Sigmoid colon (tissue), 7 donors: ENCODE measurements around the gene MACROD2. TPM values are rescaled to one million over a fixed set of nuclear protein-coding genes. Genes with fewer than 3 reads are reported as not detected.

Source experiments
- DNase-seq: peaks from one replicate; pipeline ENCODE4 v3.0.0-alpha.2; 2019
- H3K27ac ChIP-seq, 4 donors: fragments of 200-600 bp; sonication (generic); one replicate each; pipeline ENCODE4 v1.5.1; 2016 to 2019; ENCODE audit warnings: mild to moderate bottlenecking in 1 of 4
- H3K27me3 ChIP-seq, 3 donors: fragments of 200-600 bp; sonication (generic); one replicate each; pipeline ENCODE4 v1.5.1; 2019; ENCODE audit warnings: mild to moderate bottlenecking in 1 of 3
- H3K36me3 ChIP-seq, 4 donors: fragments of 200-600 bp; sonication (generic); one replicate each; pipeline ENCODE4 v1.5.1; 2016 to 2019
- H3K4me1 ChIP-seq, 4 donors: fragments of 200-600 bp; sonication (generic); one replicate each; pipeline ENCODE4 v1.5.1; 2017 to 2019
- H3K4me3 ChIP-seq, 4 donors: fragments of 200-600 bp; sonication (generic); one replicate each; pipeline ENCODE4 v1.5.1; 2017 to 2019; ENCODE audit warnings: mild to moderate bottlenecking in 2 of 4, moderate library complexity in 1 of 4
- H3K9me3 ChIP-seq, 4 donors: fragments of 200-600 bp in 3 of 4; sonication (generic) in 3 of 4; one replicate each; pipeline versions ENCODE4 v1.5.1 to v1.6.1; 2013 to 2019
- EP300 ChIP-seq, 4 donors: sonication (generic); formaldehyde crosslinking; IDR thresholded peaks; one replicate each; pipeline ENCODE4 v1.6.1; 2017; ENCODE audit warnings: antibody characterized with exemption in 4 of 4
- POLR2A ChIP-seq, 2 donors: fragments of 450-650 bp; IDR thresholded peaks; one replicate each; pipeline ENCODE4 v1.6.1; 2016; ENCODE audit warnings: antibody characterized with exemption in 2 of 2, mild to moderate bottlenecking in 2 of 2, moderate library complexity in 2 of 2
- POLR2AphosphoS5 ChIP-seq, 4 donors: sonication (generic); formaldehyde crosslinking; IDR thresholded peaks; one replicate each; pipeline ENCODE4 v1.6.1; 2017; ENCODE audit warnings: antibody characterized with exemption in 4 of 4
- WGBS, 2 donors: extraction: QIAGEN DNeasy Blood & Tissue Kit; methylation state at CpG; one replicate each; pipeline ENCODE4 v1.1.7; 2013; 5-methylcytosine and 5-hydroxymethylcytosine counted together
- intact Hi-C: fragments of 100-400 bp; cut with DNase I; formaldehyde crosslinking; loops from one replicate; pipeline ENCODE4 v1.15.1; 2023
- polyA plus RNA-seq, 3 donors: library from polyadenylated mRNA; stranded (reverse); fragments of 200-250 nt; gene quantifications; one replicate each; pipeline ENCODE4 v1.2.3, GENCODE V29; 2013
- total RNA-seq, 4 donors: library from RNA; depleted of rRNA; stranded (reverse); fragments of >200 nt; gene quantifications; one replicate each; pipeline ENCODE4 v1.1.0, GENCODE V29; 2016
- TF ChIP-seq, protein P1 (sequence below), 4 experiments: fragments of 450-650 bp in 3 of 4; fragments of 200-600 bp in 1 of 4; IDR thresholded peaks; one replicate each; pipeline ENCODE4 v1.5.1; 2016 to 2019; ENCODE audit warnings: antibody characterized with exemption in 4 of 4, mild to moderate bottlenecking in 3 of 4, moderate library complexity in 2 of 4
- donor health status: healthy with polysubstance abuse.
- donor health status: Bipolar disorder and iron deficiency.
- donor health status: healthy.

The MACROD2 gene
- total and polyA plus RNA-seq, 7 donors, result 1.2 to 22.4 (median 5.8) TPM

DNA sequence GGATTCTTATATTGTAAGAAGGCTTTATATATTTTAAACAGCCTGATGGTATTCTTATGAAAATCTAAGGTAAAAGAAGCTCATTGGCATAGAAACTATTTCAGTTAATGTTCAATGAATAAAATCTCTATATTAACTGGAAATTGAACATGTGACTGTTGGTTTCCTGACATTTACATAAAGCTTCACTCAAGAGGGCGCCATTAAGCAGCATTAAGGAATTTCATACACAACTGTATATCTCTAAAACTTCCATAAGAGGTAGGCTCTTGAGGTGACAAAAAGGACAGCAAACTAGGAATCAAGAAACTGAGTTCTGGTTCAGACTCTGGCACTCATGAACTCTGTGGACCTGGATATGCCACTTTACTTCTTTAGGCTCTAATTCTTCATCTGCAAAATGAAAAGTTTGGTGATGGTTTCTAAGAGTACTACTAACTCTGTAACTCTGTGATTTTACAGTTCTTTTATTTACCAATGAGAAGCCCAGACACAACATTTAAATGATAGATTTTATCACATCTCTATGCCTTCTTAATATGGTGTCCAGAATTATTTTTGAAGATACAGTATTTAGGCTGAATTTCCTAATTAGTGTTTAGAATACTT, 194.6 kb downstream of the MACROD2 start:
- no peak for DNase-seq
- H3K27me3 ChIP-seq, result no peaks in the 10 kb centered on the region
- no peaks in the 10 kb centered on the region for H3K4me1 ChIP-seq
- no peak overlapping the region for H3K4me3 ChIP-seq
- no peaks in the 10 kb centered on the region for H3K36me3 ChIP-seq
- WGBS, 2 donors, result 7 to 33% methylated on average over 1 of the region's 1 CpG
- intact Hi-C loops, result no loop called here
- no peak for TF ChIP-seq EP300 (IDR thresholded peaks at IDR 0.05)
- TF ChIP-seq POLR2AphosphoS5 (IDR thresholded peaks at IDR 0.05), result no peak
- TF ChIP-seq, protein P1, sequence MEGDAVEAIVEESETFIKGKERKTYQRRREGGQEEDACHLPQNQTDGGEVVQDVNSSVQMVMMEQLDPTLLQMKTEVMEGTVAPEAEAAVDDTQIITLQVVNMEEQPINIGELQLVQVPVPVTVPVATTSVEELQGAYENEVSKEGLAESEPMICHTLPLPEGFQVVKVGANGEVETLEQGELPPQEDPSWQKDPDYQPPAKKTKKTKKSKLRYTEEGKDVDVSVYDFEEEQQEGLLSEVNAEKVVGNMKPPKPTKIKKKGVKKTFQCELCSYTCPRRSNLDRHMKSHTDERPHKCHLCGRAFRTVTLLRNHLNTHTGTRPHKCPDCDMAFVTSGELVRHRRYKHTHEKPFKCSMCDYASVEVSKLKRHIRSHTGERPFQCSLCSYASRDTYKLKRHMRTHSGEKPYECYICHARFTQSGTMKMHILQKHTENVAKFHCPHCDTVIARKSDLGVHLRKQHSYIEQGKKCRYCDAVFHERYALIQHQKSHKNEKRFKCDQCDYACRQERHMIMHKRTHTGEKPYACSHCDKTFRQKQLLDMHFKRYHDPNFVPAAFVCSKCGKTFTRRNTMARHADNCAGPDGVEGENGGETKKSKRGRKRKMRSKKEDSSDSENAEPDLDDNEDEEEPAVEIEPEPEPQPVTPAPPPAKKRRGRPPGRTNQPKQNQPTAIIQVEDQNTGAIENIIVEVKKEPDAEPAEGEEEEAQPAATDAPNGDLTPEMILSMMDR (IDR thresholded peaks at IDR 0.05), result peak in 1 of 4 experiments; percentile 15
- TF ChIP-seq POLR2A (IDR thresholded peaks at IDR 0.05), result no peak
- no peak overlapping the region for H3K27ac ChIP-seq
- H3K9me3 ChIP-seq, result no peaks in the 10 kb centered on the region

DNA sequence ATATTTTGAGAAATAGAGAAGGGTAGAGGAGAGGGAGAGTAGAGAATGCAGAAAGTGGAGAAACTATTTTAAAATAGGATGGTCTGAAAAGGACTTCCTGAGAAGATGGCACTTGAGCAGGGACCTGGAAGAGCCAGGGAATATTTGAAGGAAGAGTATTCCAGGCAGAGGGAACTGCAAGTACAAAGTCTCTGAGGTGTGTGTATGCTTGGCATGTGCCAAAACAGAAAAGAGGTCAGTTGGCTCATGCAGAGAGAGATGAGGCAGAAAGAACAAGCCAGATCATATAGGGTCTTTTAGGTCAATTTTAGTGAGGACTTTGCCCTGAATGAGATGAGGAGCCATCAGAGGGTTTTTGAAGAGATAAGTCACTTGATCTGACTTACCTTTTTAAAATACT, 196.2 kb downstream of the MACROD2 start:
- DNase-seq, result no peak
- H3K27ac ChIP-seq, result no peak overlapping the region
- intact Hi-C loops, result no loop called here

DNA sequence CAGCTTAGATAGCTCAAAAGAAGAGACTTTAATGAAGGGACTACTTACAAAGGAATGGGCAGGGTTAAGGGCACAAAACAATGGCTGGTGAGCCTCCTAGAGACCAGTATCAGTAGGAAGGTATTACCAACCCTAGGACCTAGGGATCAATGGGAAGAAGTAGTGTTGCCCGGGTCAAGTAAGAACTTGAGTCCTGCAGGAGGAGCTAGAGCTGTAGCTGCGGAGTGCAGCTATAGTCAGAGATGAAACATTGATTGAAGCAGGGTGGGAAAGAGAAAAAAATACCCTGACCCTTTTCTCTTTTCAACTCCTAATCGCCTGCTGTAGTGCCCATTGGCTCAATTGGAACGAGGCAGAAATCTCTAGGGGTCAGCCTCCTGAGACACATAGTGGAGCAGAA, 198.1 kb downstream of the MACROD2 start:
- no peak for DNase-seq
- WGBS, 2 donors, result 90 to 97% methylated on average over 4 of the region's 4 CpGs
- intact Hi-C loops, result no loop called here
- Histone ChIP-seq H3K36me3 (no peaks in the 10 kb centered on the region), H3K4me3 (no peak overlapping the region), H3K9me3 (no peaks in the 10 kb centered on the region), H3K27me3 (no peaks in the 10 kb centered on the region), H3K4me1 (peaks cover 0 to 15% (median 12%) of the 10 kb centered on the region in 4 donors), H3K27ac (no peak overlapping the region)
- no peak for TF ChIP-seq EP300 (IDR thresholded peaks at IDR 0.05)
- TF ChIP-seq, protein P1 (IDR thresholded peaks at IDR 0.05), result no peak
- no peak for TF ChIP-seq POLR2AphosphoS5 (IDR thresholded peaks at IDR 0.05)
- TF ChIP-seq POLR2A (IDR thresholded peaks at IDR 0.05), result no peak

More for the DNA sequence above, 196.2 kb downstream of the MACROD2 start:
- H3K36me3 ChIP-seq, result no peaks in the 10 kb centered on the region
- H3K9me3 ChIP-seq, result no peaks in the 10 kb centered on the region
- TF ChIP-seq EP300 (IDR thresholded peaks at IDR 0.05) (no peak), POLR2A (IDR thresholded peaks at IDR 0.05) (no peak), POLR2AphosphoS5 (IDR thresholded peaks at IDR 0.05) (no peak)
- TF ChIP-seq, protein P1 (IDR thresholded peaks at IDR 0.05), result no peak
- peaks cover 0 to 8% (median 7%) of the 10 kb centered on the region in 4 donors for H3K4me1 ChIP-seq
- H3K27me3 ChIP-seq, result no peaks in the 10 kb centered on the region
- no peak overlapping the region for H3K4me3 ChIP-seq

DNA sequence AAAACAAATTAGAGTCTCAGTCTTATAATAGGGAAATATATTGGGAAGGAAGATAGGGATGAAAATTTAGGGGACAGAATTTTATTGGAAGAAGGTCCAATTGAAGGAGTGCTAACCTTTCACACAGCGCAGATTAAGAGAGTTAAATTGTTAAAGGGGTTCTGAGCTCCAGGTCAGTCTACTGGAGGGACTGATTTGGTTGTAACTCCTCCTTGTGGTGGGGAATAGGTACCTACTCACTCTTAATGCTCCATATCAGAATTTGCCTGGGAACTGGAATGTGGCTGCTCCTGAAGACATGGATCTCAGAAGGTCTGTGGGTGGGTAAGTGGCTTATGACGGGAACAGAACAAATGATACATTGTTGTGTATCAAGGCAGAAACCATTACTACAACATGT, 198.6 kb downstream of the MACROD2 start:
- no peak for DNase-seq
- no peak overlapping the region for H3K27ac ChIP-seq
- peaks cover 0 to 15% (median 12%) of the 10 kb centered on the region in 4 donors for H3K4me1 ChIP-seq
- no peaks in the 10 kb centered on the region for H3K36me3 ChIP-seq
- intact Hi-C loops, result no loop called here
- WGBS, 2 donors, result 93 to 95% methylated on average over 2 of the region's 2 CpGs
- no peaks in the 10 kb centered on the region for H3K9me3 ChIP-seq
- no peak overlapping the region for H3K4me3 ChIP-seq
- H3K27me3 ChIP-seq, result no peaks in the 10 kb centered on the region
- TF ChIP-seq POLR2A (IDR thresholded peaks at IDR 0.05) (no peak), EP300 (IDR thresholded peaks at IDR 0.05) (no peak), POLR2AphosphoS5 (IDR thresholded peaks at IDR 0.05) (no peak)
- TF ChIP-seq, protein P1 (IDR thresholded peaks at IDR 0.05), result no peak

DNA sequence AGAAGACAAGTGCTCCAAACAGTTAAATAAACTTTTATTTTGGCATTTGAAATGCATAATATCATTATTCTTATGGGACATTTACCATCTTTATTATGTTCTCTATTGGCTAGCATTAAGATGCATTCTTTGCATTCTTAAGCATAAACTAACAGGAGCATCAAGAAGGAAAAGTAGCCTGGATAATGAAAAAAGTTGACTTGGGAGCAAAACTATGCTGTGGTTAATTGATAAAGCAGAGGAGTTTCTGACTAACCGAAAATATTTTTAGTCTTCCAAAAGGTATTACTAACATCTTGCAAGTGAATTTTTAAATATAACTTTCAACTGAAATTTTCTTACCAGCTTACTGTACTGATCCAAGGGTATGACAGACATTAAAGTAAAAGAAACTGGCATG, 201.8 kb downstream of the MACROD2 start:
- H3K4me1 ChIP-seq, result peaks cover 0 to 15% (median 12%) of the 10 kb centered on the region in 4 donors

More for the DNA sequence above, 201.8 kb downstream of the MACROD2 start:
- Histone ChIP-seq H3K27me3 (no peaks in the 10 kb centered on the region), H3K36me3 (no peaks in the 10 kb centered on the region), H3K4me3 (no peak overlapping the region), H3K9me3 (no peaks in the 10 kb centered on the region), H3K27ac (no peak overlapping the region)
- TF ChIP-seq EP300 (IDR thresholded peaks at IDR 0.05) (no peak), POLR2A (IDR thresholded peaks at IDR 0.05) (no peak)
- TF ChIP-seq, protein P1 (IDR thresholded peaks at IDR 0.05), result no peak
- WGBS, 2 donors, result 87 to 97% methylated on average over 1 of the region's 1 CpG
- no peak for DNase-seq
- intact Hi-C loops, result no loop called here
